ENCODE results near the gene R3HDM4. TPM values are rescaled to one million over a fixed set of nuclear protein-coding genes. Genes with fewer than 3 reads are reported as not detected.

Gene R3HDM4
- total RNA-seq, 1 donor from 2014 or later: 29.4 TPM

- DNase-seq (ENCODE audit: low read depth in 2 of 2): no peak
These were observed 34.9 kb upstream of the R3HDM4 start for GRCh38 chr19:947707-948539.

GRCh38 chr19:947090-947706, 34.2 kb upstream of the R3HDM4 start:
- DNase-seq (ENCODE audit: low read depth in 2 of 2): no peak

GRCh38 chr19:945401-946252, 32.6 kb upstream of the R3HDM4 start:
- DNase-seq (ENCODE audit: low read depth in 2 of 2): no peak

GRCh38 chr19:944663-945241, 31.7 kb upstream of the R3HDM4 start:
- DNase-seq (ENCODE audit: low read depth in 2 of 2): no peak

- DNase-seq (ENCODE audit: low read depth in 2 of 2): no peak
These were observed 31.1 kb upstream of the R3HDM4 start for GRCh38 chr19:944171-944567.

- no peak for DNase-seq (ENCODE audit: low read depth in 2 of 2)
These were observed 30.6 kb upstream of the R3HDM4 start for GRCh38 chr19:943551-944170.

- peak in 1 of 2 donors; percentile 51 for DNase-seq (ENCODE audit: low read depth in 2 of 2)
These were observed 29.2 kb upstream of the R3HDM4 start for GRCh38 chr19:942133-942645.

GRCh38 chr19:941292-942132, 28.5 kb upstream of the R3HDM4 start:
- no peak for DNase-seq (ENCODE audit: low read depth in 2 of 2)

GRCh38 chr19:940591-941291, 27.7 kb upstream of the R3HDM4 start:
- peak; percentile 18 to 66 for DNase-seq (ENCODE audit: low read depth in 2 of 2)

GRCh38 chr19:939922-940321, 26.9 kb upstream of the R3HDM4 start:
- no peak for DNase-seq (ENCODE audit: low read depth in 2 of 2)

GRCh38 chr19:939439-939838, 26.4 kb upstream of the R3HDM4 start:
- no peak for DNase-seq (ENCODE audit: low read depth in 2 of 2)

GRCh38 chr19:938233-938923, 25.4 kb upstream of the R3HDM4 start:
- no peak for DNase-seq (ENCODE audit: low read depth in 2 of 2)

GRCh38 chr19:937259-937694, 24.3 kb upstream of the R3HDM4 start:
- DNase-seq (ENCODE audit: low read depth in 2 of 2): no peak

- DNase-seq (ENCODE audit: low read depth in 2 of 2): no peak
These were observed 23.1 kb upstream of the R3HDM4 start for GRCh38 chr19:936175-936546.

GRCh38 chr19:934865-935479, 22.0 kb upstream of the R3HDM4 start:
- peak; percentile 91 to 96 for DNase-seq (ENCODE audit: low read depth in 2 of 2)

- DNase-seq (ENCODE audit: low read depth in 2 of 2): no peak
These were observed 21.3 kb upstream of the R3HDM4 start for GRCh38 chr19:934197-934840.

GRCh38 chr19:933553-933882, 20.5 kb upstream of the R3HDM4 start:
- no peak for DNase-seq (ENCODE audit: low read depth in 2 of 2)

All from dermis microvascular lymphatic vessel endothelial cell (primary cell).